Measurements from ENCODE around the gene IRF2BP2. TPM values are rescaled to one million over a fixed set of nuclear protein-coding genes. Genes with fewer than 3 reads are reported as not detected.
A peak's percentile ranks its signal among the peaks of the same experiment; 100 is the strongest.

IRF2BP2 gene
- total RNA-seq, 1 donor from 2014 or later, result 78.2 TPM

GRCh38 chr1:234555390-234556024 is 54.5 kb downstream of the IRF2BP2 start:
- ATAC-seq, result peak; percentile 56

GRCh38 chr1:234554698-234555311 is 55.2 kb downstream of the IRF2BP2 start:
- no peak for ATAC-seq

Other genes starting within 250 kb of the IRF2BP2 start
- 33.2 TPM for gene COA6, start 236.7 kb downstream of the IRF2BP2 start, total RNA-seq
- gene TARBP1, start 131.0 kb downstream of the IRF2BP2 start, total RNA-seq, result 21.0 TPM

Data from esophagus mucosa (tissue), 1 donor.